ENCODE measurements around the gene RPL28.

The RPL28 gene

GRCh38 chr19:55373993-55374757, 11.6 kb upstream of the RPL28 start:
- no peak for DNase-seq

DNA sequence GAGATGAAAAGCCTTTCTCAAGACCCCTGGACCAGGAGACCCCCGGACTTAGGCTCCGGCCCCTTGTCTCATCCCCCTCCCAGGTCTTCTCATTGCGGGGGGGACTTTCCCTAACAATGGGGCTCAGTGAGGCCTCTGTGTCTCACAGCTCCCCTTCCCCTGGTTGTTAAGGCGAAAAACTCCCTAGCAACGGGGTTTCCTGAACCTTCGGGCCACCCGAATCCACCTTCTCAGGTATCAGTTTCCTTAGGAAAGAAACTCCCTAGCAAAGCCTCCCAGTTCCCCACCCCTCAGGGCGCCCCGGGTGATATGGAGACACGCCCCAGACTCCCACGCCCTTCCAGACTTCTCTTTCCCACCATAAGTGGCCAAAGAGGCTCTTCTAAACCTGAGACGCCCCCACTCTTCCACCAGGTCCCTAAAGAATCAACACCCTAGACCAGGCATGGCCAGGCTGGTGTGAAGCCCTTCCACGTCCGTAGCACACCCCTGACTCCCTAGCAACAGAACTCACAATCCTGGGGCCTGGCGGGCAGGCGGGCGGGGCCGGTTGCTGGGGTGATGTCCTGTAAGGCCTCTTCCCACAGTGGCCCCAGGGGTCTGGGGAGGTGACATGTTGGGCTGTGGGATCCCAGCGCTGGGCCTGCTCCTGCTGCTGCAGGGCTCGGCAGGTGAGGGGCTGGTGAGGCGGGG, 9.3 kb upstream of the RPL28 start, which contains the start of gene TMEM190:
Gene TMEM190 (plus strand): TSS at position 586 of the 693 bp plus-strand sequence. CDS start 28 bp downstream, at position 614.
- no peak for DNase-seq

DNA sequence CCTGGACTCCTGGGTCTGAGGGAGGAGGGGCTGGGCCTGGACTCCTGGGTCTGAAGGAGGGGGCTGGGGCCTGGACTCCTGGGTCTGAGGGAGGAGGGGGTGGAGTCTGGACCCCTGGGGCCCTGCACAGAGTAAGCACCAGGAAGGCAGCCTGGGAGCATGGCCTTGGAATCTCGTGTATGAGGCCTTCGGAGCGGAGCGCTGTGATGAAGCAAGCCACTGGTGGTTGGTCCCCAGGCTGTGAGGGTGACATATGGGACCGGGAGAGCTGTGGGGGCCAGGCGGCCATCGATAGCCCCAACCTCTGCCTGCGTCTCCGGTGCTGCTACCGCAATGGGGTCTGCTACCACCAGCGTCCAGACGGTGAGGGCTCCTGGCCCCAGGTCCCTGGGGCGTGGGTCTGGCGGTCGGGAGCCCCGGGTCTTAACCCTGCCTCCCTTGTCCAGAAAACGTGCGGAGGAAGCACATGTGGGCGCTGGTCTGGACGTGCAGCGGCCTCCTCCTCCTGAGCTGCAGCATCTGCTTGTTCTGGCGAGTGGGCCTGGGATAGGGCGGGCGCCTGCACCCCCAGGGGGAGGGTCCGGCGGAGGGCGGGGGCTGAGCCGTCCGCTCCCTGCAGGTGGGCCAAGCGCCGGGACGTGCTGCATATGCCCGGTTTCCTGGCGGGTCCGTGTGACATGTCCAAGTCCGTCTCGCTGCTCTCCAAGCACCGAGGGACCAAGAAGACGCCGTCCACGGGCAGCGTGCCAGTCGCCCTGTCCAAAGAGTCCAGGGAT, 8.2 kb upstream of the RPL28 start:
- no peak for DNase-seq

DNA sequence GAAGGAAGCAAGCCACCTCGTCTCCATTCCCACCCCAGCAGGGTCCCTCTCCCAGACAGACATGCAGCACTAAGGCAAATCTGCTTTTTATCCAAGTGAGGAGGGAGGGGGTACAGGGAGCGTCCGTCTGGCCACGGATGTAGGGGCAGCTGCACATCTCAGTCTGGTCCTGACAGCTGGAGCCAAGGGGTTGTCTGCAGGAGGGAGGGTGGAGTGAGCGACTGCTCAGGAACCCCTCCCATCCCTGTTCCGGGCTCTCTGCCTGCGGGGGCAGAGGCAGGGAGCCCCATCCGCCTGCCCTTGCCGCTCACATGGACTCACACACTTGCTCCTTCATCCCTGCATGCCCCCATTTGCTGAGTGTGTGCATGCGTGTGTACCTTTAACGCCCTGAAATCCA, 6.6 kb upstream of the RPL28 start:
- DNase-seq = no peak

DNA sequence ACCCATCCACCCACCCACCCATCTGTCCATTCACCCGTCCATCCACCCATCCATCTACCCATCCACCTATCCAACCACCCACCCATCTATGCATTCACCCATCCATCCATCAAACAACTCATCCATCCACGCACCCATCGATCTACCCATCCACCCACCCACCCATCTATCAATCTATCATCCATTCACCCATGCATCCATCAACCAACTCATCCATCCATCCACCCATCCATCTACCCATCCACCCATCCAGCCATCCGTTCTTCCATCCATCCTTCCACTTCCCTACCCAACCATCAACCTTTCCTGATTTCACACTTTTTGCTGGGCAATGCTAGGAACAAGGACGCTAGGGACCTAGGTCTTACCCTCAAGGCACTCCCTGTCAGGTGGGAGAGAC, 3.7 kb upstream of the RPL28 start:
- no peak for DNase-seq

- DNase-seq = no peak
Observed at GRCh38 chr19:55382522-55383054, 3.1 kb upstream of the RPL28 start.

GRCh38 chr19:55383279-55384130, 2.2 kb upstream of the RPL28 start:
- DNase-seq = peak; percentile 50

DNA sequence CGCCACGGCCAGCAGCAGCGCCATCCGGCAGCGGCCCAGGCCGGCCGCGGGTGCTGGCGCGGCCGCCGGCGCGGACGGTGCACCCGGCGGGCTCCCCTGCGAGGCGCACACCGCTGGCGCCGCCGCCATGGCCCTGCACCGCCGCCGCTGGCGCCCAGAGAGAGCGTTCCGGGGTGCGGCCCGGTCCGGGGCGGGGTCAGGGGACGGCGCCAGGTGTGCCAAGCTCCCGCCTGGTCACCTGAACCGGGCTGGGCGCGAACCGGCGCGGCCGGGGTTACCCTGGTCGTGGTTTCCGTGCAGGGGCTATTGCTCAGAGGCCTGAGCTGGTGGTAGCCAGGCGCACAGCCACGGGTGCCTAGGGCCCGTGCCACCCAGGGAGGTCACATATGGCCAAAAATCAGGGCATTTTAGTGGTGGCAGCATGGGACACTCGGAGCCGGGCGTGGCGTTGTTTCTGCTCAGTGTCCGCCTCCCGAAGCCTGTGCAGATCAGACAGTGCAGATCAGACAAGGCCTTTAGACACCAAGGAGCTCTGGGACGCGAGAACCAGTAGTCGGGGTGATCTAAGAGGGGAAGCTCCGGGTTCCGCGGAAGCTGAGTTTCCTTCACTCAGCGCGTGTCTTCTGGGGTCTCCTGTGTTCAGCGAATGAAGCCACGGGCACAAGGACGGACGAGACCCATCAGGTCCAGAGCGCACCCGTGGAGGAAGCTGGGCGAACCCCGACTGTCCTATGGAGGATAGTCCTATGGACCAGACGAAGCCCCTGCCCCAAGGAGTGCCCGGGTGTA, 1.4 kb upstream of the RPL28 start, which contains the start of gene TMEM238:
Gene TMEM238 (minus strand): TSS at position 162 of the 789 bp plus-strand sequence. CDS start 33 bp downstream, at position 129.
- peak; percentile 18 to 46 for DNase-seq

- DNase-seq = peak; percentile 94 to 96
Observed at GRCh38 chr19:55384920-55385723, 610 bp upstream of the RPL28 start.

- no peak for DNase-seq
Observed at GRCh38 chr19:55386493-55386971, 800 bp downstream of the RPL28 start.

- DNase-seq = no peak
Observed at GRCh38 chr19:55387736-55388497, 2.2 kb downstream of the RPL28 start.

DNA sequence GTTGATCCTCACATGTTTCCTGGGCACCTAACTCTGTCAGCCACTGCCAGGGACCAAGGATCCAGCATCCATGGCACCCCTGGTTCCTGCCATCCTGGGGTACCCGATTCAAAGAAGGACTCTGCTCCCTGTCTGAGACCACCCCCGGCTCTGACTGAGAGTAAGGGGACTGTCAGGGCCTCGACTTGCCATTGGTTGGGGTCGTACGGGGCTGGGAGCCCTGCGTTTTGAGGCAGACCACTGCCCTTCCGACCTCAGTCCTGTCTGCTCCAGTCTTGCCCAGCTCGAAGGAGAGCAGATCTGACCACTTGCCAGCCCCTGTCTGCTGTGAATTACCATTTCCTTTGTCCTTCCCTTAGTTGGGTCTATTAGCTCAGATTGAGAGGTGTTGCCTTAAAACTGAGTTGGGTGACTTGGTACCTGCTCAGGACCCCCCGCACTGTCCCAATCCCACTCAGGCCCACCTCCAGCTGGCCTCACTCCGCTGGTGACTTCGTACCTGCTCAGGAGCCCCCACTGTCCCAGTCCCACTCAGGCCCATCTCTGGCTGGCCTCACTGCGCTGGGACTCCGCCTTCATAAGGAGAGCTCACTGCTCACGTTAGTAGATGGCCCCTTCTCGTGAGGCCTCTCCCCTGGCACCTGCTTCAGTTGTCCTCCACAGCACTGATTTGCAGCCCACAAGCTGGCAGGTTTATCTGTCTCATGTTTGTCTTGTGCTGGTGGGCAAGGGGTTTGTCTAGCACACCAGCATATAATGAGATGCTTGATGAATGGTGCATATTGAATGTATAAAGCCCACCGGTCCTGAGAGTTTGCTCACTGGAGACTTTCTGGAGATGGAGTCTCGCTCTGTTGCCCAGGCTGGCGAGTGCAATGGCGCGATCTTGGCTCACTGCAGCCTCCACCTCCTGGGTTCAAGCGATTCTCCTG, 3.9 kb downstream of the RPL28 start:
- peak in 1 of 2 donors; percentile 16 for DNase-seq

DNA sequence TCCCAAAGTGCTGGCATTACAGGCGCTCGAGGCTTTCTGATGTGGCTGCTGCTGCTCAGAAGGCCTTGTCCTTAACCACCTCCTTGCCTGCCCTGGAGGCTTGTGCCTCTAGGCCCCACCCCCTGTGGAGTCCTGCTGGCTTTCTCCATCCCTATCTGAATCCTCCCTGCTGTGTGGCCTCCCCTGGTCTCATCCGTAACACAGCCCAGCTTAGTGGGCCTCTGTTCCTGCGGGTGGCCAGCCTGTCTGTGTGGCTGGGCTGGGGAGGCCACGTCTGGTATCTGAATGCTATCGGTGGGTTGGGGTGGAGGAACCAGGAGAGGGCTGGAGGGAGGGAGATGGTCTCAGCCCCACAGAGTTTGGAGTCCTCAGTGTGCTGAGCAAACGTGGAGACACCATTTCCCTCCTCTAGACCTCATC, 4.7 kb downstream of the RPL28 start:
- DNase-seq = peak in 1 of 2 donors; percentile 4

- no peak for DNase-seq
Observed at GRCh38 chr19:55391191-55391670, 5.5 kb downstream of the RPL28 start.

DNA sequence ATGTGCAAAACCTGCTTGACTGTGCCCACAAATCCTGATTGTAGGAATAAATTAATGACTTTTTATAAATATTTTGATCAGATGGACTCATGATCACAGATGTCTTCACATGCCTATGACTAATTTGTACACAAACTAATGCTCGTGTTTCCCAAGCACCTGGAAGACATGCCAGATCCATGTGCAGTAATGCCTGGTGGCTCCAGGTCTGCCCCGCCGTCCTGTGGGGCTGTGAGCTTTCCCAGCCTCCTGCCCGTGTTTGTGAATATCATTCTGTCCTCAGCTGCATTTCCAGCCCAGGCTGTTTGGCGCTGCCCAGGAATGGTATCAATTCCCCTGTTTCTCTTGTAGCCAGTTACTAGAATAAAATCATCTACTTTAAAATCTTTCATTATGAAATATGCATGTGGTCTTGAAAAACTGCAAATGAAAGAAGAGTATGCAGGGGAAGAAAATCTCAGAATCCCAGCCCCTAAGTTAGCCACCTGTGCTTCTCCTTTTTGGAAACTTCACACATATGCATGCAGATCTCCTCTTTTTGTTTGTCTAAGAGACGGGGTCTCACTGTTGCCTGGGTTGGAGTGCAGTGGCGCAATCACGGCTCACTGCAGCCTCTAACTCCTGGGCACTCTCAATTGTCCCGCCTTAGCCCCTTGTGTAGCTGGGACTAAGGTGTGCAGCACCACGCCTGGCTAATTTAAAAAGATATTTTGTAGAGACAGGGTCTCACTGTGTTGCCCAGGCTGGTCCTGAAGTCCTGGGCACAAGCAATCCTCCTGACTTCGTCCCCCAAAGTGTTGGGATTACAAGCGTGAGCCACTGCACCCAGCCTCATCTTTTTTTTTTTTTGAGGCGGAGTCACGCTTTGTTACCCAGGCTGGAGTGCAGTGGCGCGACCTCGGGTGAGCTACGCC, 6.2 kb downstream of the RPL28 start:
- DNase-seq = no peak

DNA sequence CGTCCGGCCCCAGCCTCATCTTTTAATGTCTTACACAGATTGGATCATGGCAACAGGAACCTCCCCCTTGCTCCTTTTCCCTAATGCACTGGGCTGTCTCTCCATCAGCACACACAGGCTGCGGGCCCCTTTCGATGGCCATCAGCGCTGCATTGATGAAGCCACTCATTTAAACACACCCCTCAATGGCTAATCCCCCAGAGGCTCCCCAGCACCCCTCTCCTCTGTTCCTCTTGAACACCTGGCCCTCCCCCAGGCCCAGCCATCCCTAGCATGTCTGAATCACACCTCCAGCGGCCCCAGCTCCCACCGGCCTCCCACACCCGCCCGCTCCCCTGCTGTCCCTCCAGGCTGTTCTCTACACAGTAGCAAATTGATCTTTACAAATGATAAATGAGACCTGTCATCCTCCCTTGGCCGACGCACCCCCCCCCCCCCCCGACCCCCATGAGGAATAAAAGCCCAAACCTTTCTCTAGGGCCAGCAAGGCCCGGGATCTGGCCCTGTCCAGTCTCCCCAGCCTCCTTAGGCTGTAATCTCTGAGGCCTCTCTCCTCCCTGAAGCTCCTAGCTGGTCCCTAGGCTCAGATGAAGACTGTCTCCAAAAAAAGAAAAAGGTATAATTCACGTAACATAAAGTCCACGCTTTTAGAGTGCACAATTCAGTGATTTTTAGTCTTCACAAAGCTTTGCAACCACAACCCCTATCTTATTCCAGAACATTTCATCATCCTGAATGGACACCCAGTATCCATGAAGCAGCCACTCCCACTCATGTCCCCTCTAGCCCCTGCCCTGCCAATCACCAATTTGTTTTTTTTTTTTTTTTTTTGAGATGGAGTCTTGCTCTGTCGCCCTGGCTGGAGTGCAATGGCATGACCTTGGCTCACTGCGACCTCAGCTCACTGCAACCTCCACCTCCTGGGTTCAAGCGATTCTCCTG, 7.4 kb downstream of the RPL28 start:
- DNase-seq = no peak

Measured in CD4-positive, alpha-beta T cell treated with Interleukin-1 beta for 1 hour (primary cell).